HL-60 (cell line): ENCODE results near the gene AFDN.

Source experiments
- DNase-seq, 2 experiments: peaks; one replicate each; pipeline ENCODE4 v3.0.0-alpha.2; 2010 to 2020; ENCODE audit warnings: low read depth in 1 of 2, low spot score in 1 of 2
- H3K27ac ChIP-seq: fragments of 250-450 bp; sonication (Bioruptor Pico); replicated peaks from 2 replicates; pipeline ENCODE4 v1.5.1; 2020; ENCODE audit warnings: mild to moderate bottlenecking, moderate library complexity
- H3K27me3 ChIP-seq: fragments of 250-450 bp; sonication (Bioruptor Pico); 2 replicates; pipeline ENCODE4 v1.5.1; 2021; ENCODE audit warnings: mild to moderate bottlenecking, moderate library complexity; ENCODE audit not compliant: insufficient read depth, poor library complexity, severe bottlenecking
- H3K4me3 ChIP-seq: replicated peaks from 2 replicates; pipeline ENCODE4 v1.5.1; 2011; ENCODE audit warnings: mild to moderate bottlenecking, control low read depth, low read length; ENCODE audit not compliant: insufficient read depth
- CTCF ChIP-seq: IDR thresholded peaks from one replicate; pipeline ENCODE4 v1.5.1; 2011; ENCODE audit warnings: low read length, control low read depth, inconsistent platforms; ENCODE audit not compliant: insufficient read depth
- GABPA ChIP-seq: IDR thresholded peaks from 2 replicates; pipeline ENCODE4 v1.6.1; 2012; ENCODE audit warnings: low read depth
- REST ChIP-seq: IDR thresholded peaks from 2 replicates; pipeline ENCODE4 v1.6.1; 2012; ENCODE audit warnings: low read depth; ENCODE audit not compliant: insufficient replicate concordance
- SPI1 ChIP-seq: IDR thresholded peaks from 2 replicates; pipeline ENCODE4 v1.6.1; 2012; ENCODE audit warnings: low read depth, mild to moderate bottlenecking, borderline replicate concordance

AFDN gene

GRCh38 chr6:167906899-167907298 is 80.2 kb downstream of the AFDN start:
- no peaks in the 10 kb centered on the region for H3K27me3 ChIP-seq
- H3K27ac ChIP-seq, result no peak overlapping the region
- DNase-seq, result no peak
- no peak overlapping the region for H3K4me3 ChIP-seq
- TF ChIP-seq REST (peak; percentile 64), SPI1 (no peak)

- TF ChIP-seq GABPA (no peak), SPI1 (no peak), CTCF (no peak), REST (no peak)
- Histone ChIP-seq H3K4me3 (no peak overlapping the region), H3K27me3 (no peaks in the 10 kb centered on the region), H3K27ac (no peak overlapping the region)
- no peak for DNase-seq
Observed at GRCh38 chr6:167907837-167908681, 81.3 kb downstream of the AFDN start.

- DNase-seq, result no peak
- no peak for TF ChIP-seq GABPA
- no peaks in the 10 kb centered on the region for H3K27me3 ChIP-seq
- no peak overlapping the region for H3K27ac ChIP-seq
- H3K4me3 ChIP-seq, result no peak overlapping the region
Observed at GRCh38 chr6:167910007-167910406, 83.3 kb downstream of the AFDN start.

GRCh38 chr6:167910652-167911051 is 83.9 kb downstream of the AFDN start:
- Histone ChIP-seq H3K27ac (no peak overlapping the region), H3K4me3 (no peak overlapping the region), H3K27me3 (no peaks in the 10 kb centered on the region)
- TF ChIP-seq CTCF (no peak), SPI1 (no peak), GABPA (no peak), REST (no peak)
- DNase-seq, result no peak
